Upper lobe of left lung (tissue), 4 donors: ENCODE data around the gene GALNT2.

Experiments used
- EP300 ChIP-seq, 4 donors: sonication (generic); formaldehyde crosslinking; IDR thresholded peaks; one replicate each; pipeline ENCODE4 v1.5.1; 2017; ENCODE audit warnings: antibody characterized with exemption in 4 of 4, control low read depth in 2 of 4
- POLR2A ChIP-seq, 4 donors: fragments of 450-650 bp; IDR thresholded peaks; one replicate each; pipeline ENCODE4 v1.5.1; 2016 to 2017; ENCODE audit warnings: antibody characterized with exemption in 4 of 4, mild to moderate bottlenecking in 2 of 4
- POLR2AphosphoS5 ChIP-seq, 2 donors: sonication (generic); formaldehyde crosslinking; IDR thresholded peaks; one replicate each; pipeline ENCODE4 v1.5.1; 2017; ENCODE audit warnings: antibody characterized with exemption in 2 of 2
- TF ChIP-seq, protein P1 (sequence below), 6 experiments: fragments of 450-650 bp in 4 of 6; fragments of 200-600 bp in 2 of 6; sonication (generic) in 2 of 6; IDR thresholded peaks; one replicate each; pipeline ENCODE4 v1.5.1; 2016 to 2019; ENCODE audit warnings: antibody characterized with exemption in 6 of 6

DNA sequence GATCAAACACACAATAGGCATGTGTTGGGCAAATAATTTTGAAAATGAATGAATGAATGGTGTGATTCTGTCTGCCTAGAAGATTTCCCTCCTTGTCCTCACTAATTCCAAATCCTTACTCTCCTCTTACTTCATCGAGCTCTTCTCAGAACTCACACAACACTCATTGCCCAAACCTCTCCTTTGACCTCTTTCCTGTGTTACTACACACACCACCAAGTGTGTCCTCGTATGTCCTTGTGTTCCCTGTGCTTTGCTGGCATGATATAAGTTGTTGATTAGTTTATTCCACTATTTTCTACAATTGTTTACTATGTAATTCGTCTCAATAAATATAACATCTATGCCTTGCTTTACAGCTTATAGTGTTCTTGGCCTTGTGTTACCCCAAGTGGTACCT is 41.4 kb upstream of the GALNT2 start:
- TF ChIP-seq, protein P1, sequence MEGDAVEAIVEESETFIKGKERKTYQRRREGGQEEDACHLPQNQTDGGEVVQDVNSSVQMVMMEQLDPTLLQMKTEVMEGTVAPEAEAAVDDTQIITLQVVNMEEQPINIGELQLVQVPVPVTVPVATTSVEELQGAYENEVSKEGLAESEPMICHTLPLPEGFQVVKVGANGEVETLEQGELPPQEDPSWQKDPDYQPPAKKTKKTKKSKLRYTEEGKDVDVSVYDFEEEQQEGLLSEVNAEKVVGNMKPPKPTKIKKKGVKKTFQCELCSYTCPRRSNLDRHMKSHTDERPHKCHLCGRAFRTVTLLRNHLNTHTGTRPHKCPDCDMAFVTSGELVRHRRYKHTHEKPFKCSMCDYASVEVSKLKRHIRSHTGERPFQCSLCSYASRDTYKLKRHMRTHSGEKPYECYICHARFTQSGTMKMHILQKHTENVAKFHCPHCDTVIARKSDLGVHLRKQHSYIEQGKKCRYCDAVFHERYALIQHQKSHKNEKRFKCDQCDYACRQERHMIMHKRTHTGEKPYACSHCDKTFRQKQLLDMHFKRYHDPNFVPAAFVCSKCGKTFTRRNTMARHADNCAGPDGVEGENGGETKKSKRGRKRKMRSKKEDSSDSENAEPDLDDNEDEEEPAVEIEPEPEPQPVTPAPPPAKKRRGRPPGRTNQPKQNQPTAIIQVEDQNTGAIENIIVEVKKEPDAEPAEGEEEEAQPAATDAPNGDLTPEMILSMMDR (IDR thresholded peaks at IDR 0.05), result no peak
- TF ChIP-seq POLR2AphosphoS5 (IDR thresholded peaks at IDR 0.05) (no peak), POLR2A (IDR thresholded peaks at IDR 0.05) (no peak), EP300 (IDR thresholded peaks at IDR 0.05) (no peak)
